Stimulated activated CD4-positive, alpha-beta T cell treated with anti-CD3 and anti-CD28 coated beads, Interleukin-1b, Interleukin-23, amount 100 ng/mL, for 24 hours (primary cell): ENCODE results near the gene MID1.

ENCODE experiments used
- DNase-seq, 4 experiments: peaks; one replicate each; pipeline ENCODE4 v3.0.0-alpha.2; 2020; ENCODE audit warnings: low read depth in 4 of 4, low spot score in 1 of 4

The MID1 gene

GRCh38 chrX:10496345-10496965, 123.9 kb downstream of the MID1 start:
- DNase-seq, result no peak

GRCh38 chrX:10495677-10496076, 124.7 kb downstream of the MID1 start:
- no peak for DNase-seq

- DNase-seq, result no peak
Observed at GRCh38 chrX:10492250-10492649, 128.1 kb downstream of the MID1 start.

- DNase-seq, result no peak
Observed at GRCh38 chrX:10486373-10486772, 134.0 kb downstream of the MID1 start.

GRCh38 chrX:10485326-10485725, 135.1 kb downstream of the MID1 start:
- DNase-seq, result no peak

GRCh38 chrX:10484683-10485247, 135.6 kb downstream of the MID1 start:
- DNase-seq, result no peak

GRCh38 chrX:10483191-10483831, 137.1 kb downstream of the MID1 start:
- no peak for DNase-seq

GRCh38 chrX:10482708-10483107, 137.7 kb downstream of the MID1 start:
- DNase-seq, result no peak

GRCh38 chrX:10482261-10482660, 138.1 kb downstream of the MID1 start:
- no peak for DNase-seq

GRCh38 chrX:10480861-10481260, 139.5 kb downstream of the MID1 start:
- no peak for DNase-seq

GRCh38 chrX:10479508-10479907, 140.9 kb downstream of the MID1 start:
- no peak for DNase-seq

GRCh38 chrX:10477525-10477924, 142.9 kb downstream of the MID1 start:
- no peak for DNase-seq

- no peak for DNase-seq
Observed at GRCh38 chrX:10474913-10475568, 145.3 kb downstream of the MID1 start.

GRCh38 chrX:10474510-10474909, 145.9 kb downstream of the MID1 start:
- no peak for DNase-seq

- no peak for DNase-seq
Observed at GRCh38 chrX:10471418-10471817, 149.0 kb downstream of the MID1 start.

- DNase-seq, result no peak
Observed at GRCh38 chrX:10470009-10470408, 150.4 kb downstream of the MID1 start.

- DNase-seq, result no peak
Observed at GRCh38 chrX:10467793-10468192, 152.6 kb downstream of the MID1 start.

- DNase-seq, result no peak
Observed at GRCh38 chrX:10465254-10465653, 155.1 kb downstream of the MID1 start.

GRCh38 chrX:10457092-10457491, 163.3 kb downstream of the MID1 start:
- no peak for DNase-seq

- DNase-seq, result no peak
Observed at GRCh38 chrX:10453945-10454344, 166.4 kb downstream of the MID1 start.

- DNase-seq, result no peak
Observed at GRCh38 chrX:10450959-10451355, 169.4 kb downstream of the MID1 start.

GRCh38 chrX:10450229-10450958, 170.0 kb downstream of the MID1 start:
- no peak for DNase-seq
